Measurements from ENCODE around the gene PATL1. TPM values are rescaled to one million over a fixed set of nuclear protein-coding genes. Genes with fewer than 3 reads are reported as not detected.

PATL1 gene
- total and polyA plus RNA-seq, 2 of the 4 experiments (the other 2 are of a cell fraction) = 3.9 to 29.7 TPM

DNA sequence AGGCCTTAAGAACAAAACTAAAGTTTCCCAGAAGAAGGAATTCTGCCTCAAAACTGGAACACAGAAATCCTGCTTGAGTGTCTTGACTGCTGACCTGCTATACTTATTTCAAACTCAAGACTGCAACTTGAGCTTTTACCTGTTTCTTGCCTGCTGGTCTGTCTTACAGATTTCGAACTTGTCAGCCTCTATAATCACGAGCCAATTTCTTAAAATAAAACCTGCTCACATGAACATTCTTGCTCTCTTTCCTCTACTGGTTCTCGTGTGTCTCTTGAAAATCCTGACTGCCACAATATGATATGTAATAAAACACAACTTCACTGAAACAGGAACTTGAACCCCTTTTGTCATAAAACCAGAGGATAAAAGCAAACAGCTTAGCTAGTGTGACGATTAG, 13.9 kb downstream of the PATL1 start:
- Histone ChIP-seq H3K36me3 (ENCODE audit: control insufficient read depth, insufficient read depth, low read length) (peaks cover 63% of the 10 kb centered on the region), H2BK20ac (ENCODE audit: low read depth, low read length) (no peak overlapping the region), H4K20me1 (ENCODE audit: insufficient read depth, low read length) (peaks cover 4% of the 10 kb centered on the region; the same call in 1 of the 2 replicates), H2BK15ac (ENCODE audit: low read depth, low read length) (no peak overlapping the region), H2AFZ (replicated peaks; ENCODE audit: low read length, poor library complexity) (no peak overlapping the region), H4K8ac (ENCODE audit: low read depth in 2 of 2, low read length in 2 of 2) (no peak overlapping the region), H3K9ac (ENCODE audit: low read depth, low read length) (no peak overlapping the region), H4K91ac (ENCODE audit: insufficient read depth, low read depth, low read length) (no peak overlapping the region), H3K79me1 (ENCODE audit: low read depth in 1 of 2, low read length in 2 of 2) (peaks cover 0 to 8% of the 10 kb centered on the region in 2 experiments; a peak in 2 of 4 replicates), H3K9me3 (ENCODE audit: control insufficient read depth, insufficient read depth, low read length) (no peaks in the 10 kb centered on the region), H3K4ac (ENCODE audit: low read depth, low read length) (no peak overlapping the region), H3K4me1 (ENCODE audit: control insufficient read depth, insufficient read depth, low read length) (no peaks in the 10 kb centered on the region), H3K18ac (ENCODE audit: low read depth, low read length) (no peak overlapping the region), H3K9me1 (ENCODE audit: insufficient read depth, low read length) (no peaks in the 10 kb centered on the region), H2AK9ac (replicated peaks; ENCODE audit: low read depth, low read length, poor library complexity) (no peak overlapping the region), H2AK5ac (ENCODE audit: low read depth, low read length) (no peak overlapping the region), H2BK120ac (ENCODE audit: low read depth, low read length) (no peak overlapping the region), H3K27me3 (ENCODE audit: control insufficient read depth, insufficient read depth, low read length) (no peaks in the 10 kb centered on the region), H3K56ac (ENCODE audit: extremely low read depth, insufficient read depth, low read length) (no peak overlapping the region), H3K4me2 (ENCODE audit: low read depth, low read length) (no peak overlapping the region), H3K4me3 (ENCODE audit: insufficient read depth, low read depth, low read length) (no peak overlapping the region), H3K23ac (ENCODE audit: low read depth, low read length) (no peak overlapping the region), H2BK5ac (ENCODE audit: low read depth, low read length, poor library complexity, severe bottlenecking) (no peak overlapping the region), H3K14ac (replicated peaks; ENCODE audit: low read depth, low read length) (no peak overlapping the region), H3K27ac (ENCODE audit: insufficient read depth, low read length) (no peak overlapping the region), H4K5ac (ENCODE audit: low read depth, low read length) (no peak overlapping the region)
- 100% methylated on average over 1 of the region's 4 CpGs; no CpG with 5 or more reads in 1 of the 2 experiments for WGBS, 2 experiments (ENCODE audit: extremely low coverage in 2 of 2, insufficient read length in 1 of 2)
- BruUV-seq (replicated peaks) = no TSS peak
- no peak for DNase-seq
- TF ChIP-seq RAD21 (IDR thresholded peaks at IDR 0.05; ENCODE audit: low read length) (no peak), RFX5 (IDR thresholded peaks at IDR 0.05; ENCODE audit: low read depth, low read length) (no peak), MAFK (IDR thresholded peaks at IDR 0.05; ENCODE audit: low read depth, low read length) (no peak), NFE2L2 (IDR thresholded peaks at IDR 0.05; ENCODE audit: low read depth, low read length) (no peak), BHLHE40 (IDR thresholded peaks at IDR 0.05; ENCODE audit: low read depth, low read length) (no peak), SMC3 (IDR thresholded peaks at IDR 0.05; ENCODE audit: low read depth, low read length) (no peak), MXI1 (IDR thresholded peaks at IDR 0.05; ENCODE audit: borderline replicate concordance, low read depth, low read length) (no peak), POLR2A (IDR thresholded peaks at IDR 0.05; ENCODE audit: low read depth, low read length) (no peak), MAZ (IDR thresholded peaks at IDR 0.05; ENCODE audit: borderline replicate concordance, low read depth, low read length) (no peak), CEBPB (IDR thresholded peaks at IDR 0.05; ENCODE audit: low read depth, low read length) (no peak)
- TF ChIP-seq, protein P1, sequence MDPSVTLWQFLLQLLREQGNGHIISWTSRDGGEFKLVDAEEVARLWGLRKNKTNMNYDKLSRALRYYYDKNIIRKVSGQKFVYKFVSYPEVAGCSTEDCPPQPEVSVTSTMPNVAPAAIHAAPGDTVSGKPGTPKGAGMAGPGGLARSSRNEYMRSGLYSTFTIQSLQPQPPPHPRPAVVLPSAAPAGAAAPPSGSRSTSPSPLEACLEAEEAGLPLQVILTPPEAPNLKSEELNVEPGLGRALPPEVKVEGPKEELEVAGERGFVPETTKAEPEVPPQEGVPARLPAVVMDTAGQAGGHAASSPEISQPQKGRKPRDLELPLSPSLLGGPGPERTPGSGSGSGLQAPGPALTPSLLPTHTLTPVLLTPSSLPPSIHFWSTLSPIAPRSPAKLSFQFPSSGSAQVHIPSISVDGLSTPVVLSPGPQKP (IDR thresholded peaks at IDR 0.05; ENCODE audit: borderline replicate concordance, low read depth, low read length) = no peak
- TF ChIP-seq, protein P2, sequence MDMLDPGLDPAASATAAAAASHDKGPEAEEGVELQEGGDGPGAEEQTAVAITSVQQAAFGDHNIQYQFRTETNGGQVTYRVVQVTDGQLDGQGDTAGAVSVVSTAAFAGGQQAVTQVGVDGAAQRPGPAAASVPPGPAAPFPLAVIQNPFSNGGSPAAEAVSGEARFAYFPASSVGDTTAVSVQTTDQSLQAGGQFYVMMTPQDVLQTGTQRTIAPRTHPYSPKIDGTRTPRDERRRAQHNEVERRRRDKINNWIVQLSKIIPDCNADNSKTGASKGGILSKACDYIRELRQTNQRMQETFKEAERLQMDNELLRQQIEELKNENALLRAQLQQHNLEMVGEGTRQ (IDR thresholded peaks at IDR 0.05; ENCODE audit: low read depth, low read length) = no peak
- ATAC-seq (ENCODE audit: low read depth) = no peak
- CTCF ChIA-PET = no interaction called here
- in situ Hi-C loops (cut with MboI; ENCODE audit: low sequenced_read_pairs) (no loop called here), dilution Hi-C loops (cut with HindIII; ENCODE audit: low sequenced_read_pairs, unreplicated experiment) (no loop called here), intact Hi-C loops (cut with micrococcal nuclease) (no loop called here)
- POLR2A ChIA-PET (ENCODE audit: unreplicated experiment) = no interaction called here
